Activated naive CD8-positive, alpha-beta T cell (primary cell): ENCODE results near the gene MEI1.
"Not testable (repeated sequence)": the region's sequence is repeated elsewhere in the genome, so short reads cannot be mapped to it uniquely, and the experiment has no call there.

Experiments used
- H3K27ac Mint-ChIP-seq: one replicate; pipeline ENCODE4 v1.8.0; 2021; ENCODE audit warnings: mixed read lengths
- H3K27me3 Mint-ChIP-seq: one replicate; pipeline ENCODE4 v1.8.0; 2021; ENCODE audit warnings: mixed read lengths
- H3K36me3 Mint-ChIP-seq: one replicate; pipeline ENCODE4 v1.8.0; 2021; ENCODE audit warnings: mixed read lengths
- H3K4me1 Mint-ChIP-seq: one replicate; pipeline ENCODE4 v1.8.0; 2021; ENCODE audit warnings: low read depth, mixed read lengths
- H3K4me3 Mint-ChIP-seq: one replicate; pipeline ENCODE4 v1.8.0; 2021; ENCODE audit warnings: mild to moderate bottlenecking, mixed read lengths
- H3K9me3 Mint-ChIP-seq: one replicate; pipeline ENCODE4 v1.8.0; 2021; ENCODE audit warnings: low read depth, mixed read lengths

The MEI1 gene, protein sequence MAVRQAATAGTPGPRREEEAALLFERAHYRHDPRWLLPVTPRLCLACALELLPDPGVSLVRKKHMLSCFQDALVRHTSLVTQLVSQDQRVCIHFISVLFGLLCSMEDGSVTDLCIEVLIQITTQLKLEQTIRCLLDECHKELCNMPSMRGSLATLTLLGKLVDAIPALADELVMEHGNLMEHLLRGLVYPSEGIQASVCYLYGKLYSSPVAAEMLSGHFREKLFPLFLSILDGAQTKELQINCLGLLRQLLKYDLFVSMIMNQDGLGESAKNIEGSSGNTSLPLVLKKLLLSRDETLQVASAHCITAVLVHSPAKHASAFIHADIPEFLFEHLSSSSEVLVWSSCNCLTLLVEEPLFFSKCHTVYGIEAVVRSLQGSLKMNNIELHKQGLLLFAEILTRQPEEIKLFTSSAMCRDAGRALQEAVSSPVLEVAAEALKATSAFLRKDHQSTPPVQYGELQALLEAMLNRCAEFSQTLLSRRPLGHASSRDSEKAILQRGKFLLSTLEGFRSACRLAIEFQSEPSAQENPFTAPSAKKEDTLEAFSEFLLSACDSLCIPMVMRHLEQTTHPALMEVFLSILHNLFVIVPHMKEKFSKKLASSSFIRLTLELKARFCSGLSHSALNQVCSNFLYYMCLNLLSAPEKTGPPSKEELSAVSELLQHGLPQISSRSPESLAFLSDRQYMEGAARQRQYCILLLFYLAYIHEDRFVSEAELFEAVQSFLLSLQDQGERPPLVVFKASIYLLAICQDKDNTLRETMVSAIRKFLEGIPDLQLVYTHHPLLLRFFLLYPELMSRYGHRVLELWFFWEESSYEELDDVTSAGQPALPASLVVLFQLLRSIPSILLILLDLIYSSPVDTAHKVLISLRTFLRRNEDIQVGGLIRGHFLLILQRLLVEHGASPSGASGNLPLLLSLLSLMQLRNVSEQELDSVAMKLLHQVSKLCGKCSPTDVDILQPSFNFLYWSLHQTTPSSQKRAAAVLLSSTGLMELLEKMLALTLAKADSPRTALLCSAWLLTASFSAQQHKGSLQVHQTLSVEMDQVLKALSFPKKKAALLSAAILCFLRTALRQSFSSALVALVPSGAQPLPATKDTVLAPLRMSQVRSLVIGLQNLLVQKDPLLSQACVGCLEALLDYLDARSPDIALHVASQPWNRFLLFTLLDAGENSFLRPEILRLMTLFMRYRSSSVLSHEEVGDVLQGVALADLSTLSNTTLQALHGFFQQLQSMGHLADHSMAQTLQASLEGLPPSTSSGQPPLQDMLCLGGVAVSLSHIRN

DNA sequence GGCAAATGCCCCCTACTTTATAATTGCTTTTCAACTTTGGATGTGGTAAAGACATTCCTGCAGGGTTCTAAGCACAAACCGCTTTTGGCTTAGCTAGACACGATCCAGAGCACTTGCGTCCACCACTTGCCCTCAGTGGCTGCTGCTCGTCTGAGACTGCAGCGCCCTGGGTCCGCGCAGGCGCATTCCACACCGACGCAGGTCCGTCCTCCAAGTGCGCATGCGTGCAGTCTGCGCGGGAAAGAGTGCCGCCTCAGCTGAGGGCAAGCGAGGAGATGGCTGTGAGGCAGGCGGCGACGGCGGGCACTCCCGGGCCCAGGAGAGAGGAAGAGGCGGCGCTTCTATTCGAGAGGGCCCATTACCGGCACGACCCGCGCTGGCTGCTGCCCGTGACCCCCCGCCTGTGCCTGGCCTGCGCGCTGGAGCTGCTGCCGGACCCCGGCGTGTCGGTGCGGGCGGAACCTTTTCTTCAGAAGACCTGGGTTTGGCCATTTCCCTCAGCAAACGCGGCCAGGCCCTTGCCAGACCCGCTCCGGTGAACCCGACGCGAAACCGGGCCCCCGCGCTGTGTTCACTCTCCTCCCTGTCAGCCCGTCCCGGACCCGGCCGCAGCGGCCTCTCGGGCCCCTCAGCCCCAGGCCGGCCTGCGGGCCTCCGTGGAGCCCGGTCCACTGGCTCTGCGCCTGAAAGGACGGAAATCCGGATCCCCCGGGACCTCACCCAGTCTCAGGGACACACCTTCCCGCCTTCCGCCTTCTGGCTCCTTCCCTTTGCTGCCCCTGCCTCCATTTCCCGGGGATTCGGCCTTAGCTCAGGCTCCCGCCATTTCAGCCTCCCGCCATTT is at the start of gene MEI1:
MEI1 (plus strand) TSS at position 240 of the 844 bp plus-strand sequence; CDS start at position 276, 36 bp downstream.
- Mint-ChIP-seq H3K9me3 (no peaks in the 10 kb centered on the region), H3K27ac (peak within 1 kb of the TSS; percentile 91)

DNA sequence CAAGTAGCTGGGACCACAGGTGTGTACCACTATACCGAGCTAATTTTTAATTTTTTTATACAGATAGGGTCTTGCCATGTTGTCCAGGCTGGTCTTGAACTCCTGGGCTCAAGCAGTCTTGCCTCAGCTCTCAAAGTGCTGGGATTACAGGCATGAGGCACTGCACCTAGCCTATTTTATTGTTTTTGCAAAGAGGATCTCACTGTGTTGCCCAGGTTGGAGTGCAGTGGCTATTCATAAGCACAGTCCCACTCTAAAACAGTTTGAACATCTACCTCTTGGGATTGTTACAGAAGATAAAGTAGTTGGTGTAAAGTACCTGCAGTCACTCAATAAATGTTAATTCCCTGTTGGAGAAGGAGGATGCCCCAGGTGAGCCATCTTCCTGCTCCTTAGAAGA is 49.1 kb upstream of the MEI1 start:
- Mint-ChIP-seq H3K27ac (peak overlapping the region; percentile 22), H3K36me3 (no peaks in the 10 kb centered on the region), H3K4me3 (no peak overlapping the region), H3K4me1 (peaks cover 14% of the 10 kb centered on the region), H3K27me3 (no peaks in the 10 kb centered on the region), H3K9me3 (no peaks in the 10 kb centered on the region)

More for the DNA sequence above, at the start of gene MEI1:
- Mint-ChIP-seq H3K4me1 (peaks cover 8% of the 10 kb centered on the region), H3K36me3 (peaks cover 3% of the 10 kb centered on the region), H3K4me3 (peak within 1 kb of the TSS; percentile 82), H3K27me3 (no peaks in the 10 kb centered on the region)

DNA sequence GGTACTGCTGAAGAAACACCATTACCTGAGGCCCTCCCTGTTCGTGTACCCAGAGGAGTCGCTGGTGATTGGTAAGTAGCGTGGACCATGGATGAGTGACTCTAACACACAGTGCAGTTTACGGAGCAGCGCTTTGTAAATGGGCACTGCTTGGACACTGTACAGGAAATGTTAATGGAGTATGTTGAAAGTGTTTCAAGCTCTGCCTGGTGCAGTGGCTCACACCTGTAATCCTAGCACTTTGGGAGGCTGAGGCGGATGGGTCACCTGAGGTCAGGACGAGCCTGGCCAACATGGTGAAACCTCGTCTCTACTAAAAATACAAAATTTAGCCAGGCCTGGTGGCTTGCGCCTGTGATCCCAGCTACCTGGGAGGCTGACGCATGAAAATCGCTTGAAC is 48.5 kb upstream of the MEI1 start:
- H3K36me3 Mint-ChIP-seq, result no peaks in the 10 kb centered on the region
- H3K4me3 Mint-ChIP-seq, result no peak overlapping the region
- H3K4me1 Mint-ChIP-seq, result peaks cover 14% of the 10 kb centered on the region
- H3K27me3 Mint-ChIP-seq, result no peaks in the 10 kb centered on the region
- H3K27ac Mint-ChIP-seq, result no peak overlapping the region
- H3K9me3 Mint-ChIP-seq, result no peaks in the 10 kb centered on the region

DNA sequence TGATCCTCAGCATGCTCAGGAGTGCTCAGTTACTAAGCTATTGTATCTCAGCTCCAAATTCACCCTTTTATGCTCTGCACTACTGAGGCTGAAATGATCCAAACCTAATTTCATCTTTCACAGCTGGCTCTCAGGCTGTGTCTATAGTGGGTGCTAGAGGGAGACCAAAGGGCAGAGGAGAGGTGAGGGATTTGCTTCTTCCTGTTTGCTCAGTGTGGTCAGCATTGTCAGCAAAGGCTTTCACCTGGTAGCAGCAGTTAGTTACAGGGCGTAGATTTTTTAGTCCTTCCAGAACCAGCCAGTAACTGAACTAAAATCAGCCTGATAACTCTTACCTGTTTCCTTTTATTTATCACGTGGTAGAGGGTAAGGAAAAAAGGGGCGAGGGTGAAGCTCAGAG is 45.0 kb upstream of the MEI1 start:
- no peaks in the 10 kb centered on the region for H3K36me3 Mint-ChIP-seq
- H3K27ac Mint-ChIP-seq, result peak overlapping the region; percentile 16
- no peak overlapping the region for H3K4me3 Mint-ChIP-seq
- no peaks in the 10 kb centered on the region for H3K27me3 Mint-ChIP-seq
- H3K9me3 Mint-ChIP-seq, result no peaks in the 10 kb centered on the region
- peaks cover 3% of the 10 kb centered on the region for H3K4me1 Mint-ChIP-seq

DNA sequence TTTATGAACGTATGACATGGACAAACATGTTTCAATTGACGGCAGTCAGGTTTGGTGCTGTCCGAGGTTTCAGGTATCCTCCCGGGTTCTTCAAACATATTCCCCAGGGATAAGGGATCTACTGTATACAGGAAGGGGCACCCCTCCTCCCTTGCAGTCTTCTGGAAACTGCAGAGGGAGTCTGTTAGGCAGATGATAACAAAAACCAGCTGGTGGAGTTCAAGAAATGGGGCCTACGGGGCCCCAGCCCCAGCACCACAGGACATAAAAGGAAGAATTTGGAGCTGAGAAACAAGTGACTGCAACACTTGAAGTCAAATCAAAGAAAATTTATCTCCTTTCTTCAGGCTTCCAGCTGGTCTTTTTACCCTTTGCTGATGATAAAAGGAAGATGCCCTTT is 42.7 kb upstream of the MEI1 start:
- Mint-ChIP-seq H3K36me3 (no peaks in the 10 kb centered on the region), H3K4me3 (no peak overlapping the region)

DNA sequence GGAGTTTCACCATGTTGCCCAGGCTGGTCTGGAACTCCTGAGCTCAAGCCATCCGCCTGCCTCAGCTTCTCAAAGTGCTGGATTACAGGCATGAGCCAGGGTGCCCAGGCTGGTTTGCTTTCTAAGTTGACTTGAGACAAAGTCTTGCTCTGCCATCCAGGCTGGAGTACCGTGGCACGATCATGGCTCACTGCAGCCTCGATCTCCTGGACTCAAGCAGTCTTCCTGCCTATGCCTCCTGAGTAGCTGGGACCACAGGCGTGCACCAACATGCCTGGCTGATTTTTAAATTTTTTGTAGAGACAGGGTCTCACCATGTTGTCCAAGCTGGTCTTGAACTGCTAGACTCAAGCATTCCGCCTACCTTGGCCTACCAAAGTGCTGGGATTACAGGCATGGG is 41.6 kb upstream of the MEI1 start:
- Mint-ChIP-seq H3K27me3 (no peaks in the 10 kb centered on the region), H3K4me1 (no peaks in the 10 kb centered on the region), H3K27ac (no peak overlapping the region), H3K36me3 (no peaks in the 10 kb centered on the region), H3K4me3 (no peak overlapping the region), H3K9me3 (no peaks in the 10 kb centered on the region)

More for the DNA sequence above, 42.7 kb upstream of the MEI1 start:
- Mint-ChIP-seq H3K9me3 (no peaks in the 10 kb centered on the region), H3K27ac (no peak overlapping the region), H3K27me3 (no peaks in the 10 kb centered on the region), H3K4me1 (no peaks in the 10 kb centered on the region)

DNA sequence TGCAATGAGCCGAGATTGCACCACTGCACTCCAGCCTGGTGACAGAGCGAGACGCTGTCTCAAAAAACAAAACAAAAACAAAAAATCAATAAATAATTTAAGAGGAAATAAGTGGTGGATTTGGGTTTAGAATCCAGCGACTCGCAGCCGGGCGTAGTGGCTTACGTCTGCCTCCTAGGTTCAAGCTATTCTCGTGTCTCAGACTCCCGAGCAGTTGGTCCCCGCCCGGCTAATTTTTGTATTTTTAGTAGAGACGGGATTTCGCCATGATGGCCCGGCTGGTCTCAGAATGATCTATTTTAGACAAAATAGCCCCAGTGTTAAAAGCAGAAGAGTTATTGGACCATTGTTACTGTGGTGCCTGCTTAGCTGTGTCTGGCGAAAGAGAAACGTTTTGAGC is 40.4 kb upstream of the MEI1 start:
- Mint-ChIP-seq H3K36me3 (no peaks in the 10 kb centered on the region), H3K4me1 (no peaks in the 10 kb centered on the region), H3K9me3 (no peaks in the 10 kb centered on the region), H3K27ac (no peak overlapping the region), H3K4me3 (no peak overlapping the region), H3K27me3 (no peaks in the 10 kb centered on the region)

DNA sequence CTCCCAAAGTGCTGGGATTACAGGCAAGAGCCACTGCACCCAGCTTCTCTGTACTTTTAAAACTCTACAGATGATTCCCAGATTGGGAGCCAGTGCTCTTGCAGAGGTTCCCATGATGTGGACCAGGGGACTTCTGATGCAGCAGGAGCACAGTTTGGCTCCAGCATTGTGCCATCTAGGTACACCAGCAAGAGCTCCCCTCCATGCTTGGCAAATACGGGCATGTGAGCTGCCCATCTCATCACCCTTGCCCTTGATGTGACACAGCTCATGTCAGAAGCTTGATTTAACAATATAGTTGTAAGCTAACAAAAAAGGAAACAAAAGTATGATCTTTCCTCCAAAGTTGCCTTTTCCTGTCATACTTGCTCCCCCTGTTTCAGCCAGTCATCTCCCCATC is 39.4 kb upstream of the MEI1 start:
- no peak overlapping the region for H3K4me3 Mint-ChIP-seq

DNA sequence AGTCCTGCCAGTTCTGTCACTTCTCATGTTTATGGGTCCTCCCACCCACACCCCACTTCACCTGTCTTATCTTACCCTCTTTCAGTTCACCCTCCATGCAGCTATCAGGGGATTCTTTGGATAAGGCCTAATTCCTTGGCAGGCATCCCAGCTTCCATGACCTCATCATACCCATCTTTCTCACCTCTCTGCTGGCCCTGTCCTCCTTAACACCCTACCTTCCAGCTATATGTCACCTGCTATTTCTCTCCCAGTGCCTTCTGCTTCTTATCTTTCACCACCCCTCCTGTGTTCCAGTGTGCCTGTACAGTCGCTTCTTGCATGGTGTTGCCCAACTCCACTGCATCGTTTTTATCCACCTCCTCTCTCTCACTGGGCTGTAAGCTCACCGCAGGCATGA is 38.9 kb upstream of the MEI1 start:
- H3K27ac Mint-ChIP-seq, result peak overlapping the region; percentile 23
- no peaks in the 10 kb centered on the region for H3K9me3 Mint-ChIP-seq
- H3K36me3 Mint-ChIP-seq, result no peaks in the 10 kb centered on the region

More for the DNA sequence above, 39.4 kb upstream of the MEI1 start:
- Mint-ChIP-seq H3K36me3 (no peaks in the 10 kb centered on the region), H3K27ac (peak overlapping the region; percentile 23), H3K4me1 (no peaks in the 10 kb centered on the region), H3K27me3 (no peaks in the 10 kb centered on the region), H3K9me3 (no peaks in the 10 kb centered on the region)

DNA sequence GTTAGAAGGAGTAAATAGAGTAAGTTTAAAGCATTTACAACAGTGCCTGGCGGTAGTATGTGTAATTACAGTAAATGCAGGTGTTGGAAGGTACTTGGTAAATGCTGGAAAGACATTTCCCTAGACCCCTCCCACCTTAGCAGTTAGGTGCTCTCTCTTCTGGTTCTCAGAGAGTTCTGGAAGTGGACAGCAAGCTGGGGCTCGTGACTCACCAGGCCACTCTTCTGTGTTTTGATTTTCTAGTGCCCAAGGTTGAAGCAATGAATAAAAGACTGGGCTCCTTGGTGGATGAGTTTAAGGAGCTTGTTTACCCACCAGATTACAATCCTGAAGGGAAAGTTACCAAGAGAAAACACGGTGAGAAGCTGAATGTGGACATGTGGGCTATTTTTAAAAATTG is 38.2 kb upstream of the MEI1 start:
- Mint-ChIP-seq H3K4me3 (no peak overlapping the region), H3K36me3 (no peaks in the 10 kb centered on the region), H3K27me3 (no peaks in the 10 kb centered on the region), H3K4me1 (no peaks in the 10 kb centered on the region), H3K27ac (peak overlapping the region; percentile 16), H3K9me3 (no peaks in the 10 kb centered on the region)

More for the DNA sequence above, 38.9 kb upstream of the MEI1 start:
- no peak overlapping the region for H3K4me3 Mint-ChIP-seq
- no peaks in the 10 kb centered on the region for H3K27me3 Mint-ChIP-seq
- H3K4me1 Mint-ChIP-seq, result no peaks in the 10 kb centered on the region

DNA sequence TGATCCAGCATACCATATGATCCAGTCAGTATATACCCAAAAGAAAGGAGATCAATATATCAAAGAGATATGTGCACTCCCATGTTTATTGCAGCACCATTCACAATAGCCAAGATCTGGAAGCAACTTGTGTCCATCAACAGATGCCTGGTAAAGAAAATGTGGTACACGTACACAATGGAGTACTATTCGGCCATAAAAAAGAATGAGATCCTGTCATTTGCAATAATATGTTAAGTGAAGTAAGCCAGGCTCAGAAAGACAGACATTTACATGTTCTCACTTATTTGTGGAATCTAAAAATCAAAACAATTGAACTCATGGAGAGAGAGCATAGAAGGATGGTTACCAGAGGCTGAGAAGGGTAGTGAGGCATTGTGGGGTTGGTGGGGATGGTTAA is 37.6 kb upstream of the MEI1 start:
- Mint-ChIP-seq H3K27ac (peak overlapping the region; percentile 41), H3K36me3 (no peaks in the 10 kb centered on the region), H3K27me3 (no peaks in the 10 kb centered on the region), H3K4me3 (no peak overlapping the region), H3K4me1 (peaks cover 4% of the 10 kb centered on the region), H3K9me3 (no peaks in the 10 kb centered on the region)

DNA sequence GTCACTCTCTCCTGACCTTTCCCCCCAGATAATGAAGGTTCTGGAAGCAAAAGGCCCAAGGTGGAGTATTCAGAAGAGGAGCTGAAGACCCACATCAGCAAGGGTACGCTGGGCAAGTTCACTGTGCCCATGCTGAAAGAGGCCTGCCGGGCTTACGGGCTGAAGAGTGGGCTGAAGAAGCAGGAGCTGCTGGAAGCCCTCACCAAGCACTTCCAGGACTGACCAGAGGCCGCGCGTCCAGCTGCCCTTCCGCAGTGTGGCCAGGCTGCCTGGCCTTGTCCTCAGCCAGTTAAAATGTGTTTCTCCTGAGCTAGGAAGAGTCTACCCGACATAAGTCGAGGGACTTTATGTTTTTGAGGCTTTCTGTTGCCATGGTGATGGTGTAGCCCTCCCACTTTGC is 35.7 kb upstream of the MEI1 start:
- peaks cover 12% of the 10 kb centered on the region for H3K4me1 Mint-ChIP-seq
- H3K9me3 Mint-ChIP-seq, H3K36me3 Mint-ChIP-seq, H3K27me3 Mint-ChIP-seq, H3K4me3 Mint-ChIP-seq: not testable (repeated sequence)
- peak overlapping the region; percentile 28 for H3K27ac Mint-ChIP-seq

DNA sequence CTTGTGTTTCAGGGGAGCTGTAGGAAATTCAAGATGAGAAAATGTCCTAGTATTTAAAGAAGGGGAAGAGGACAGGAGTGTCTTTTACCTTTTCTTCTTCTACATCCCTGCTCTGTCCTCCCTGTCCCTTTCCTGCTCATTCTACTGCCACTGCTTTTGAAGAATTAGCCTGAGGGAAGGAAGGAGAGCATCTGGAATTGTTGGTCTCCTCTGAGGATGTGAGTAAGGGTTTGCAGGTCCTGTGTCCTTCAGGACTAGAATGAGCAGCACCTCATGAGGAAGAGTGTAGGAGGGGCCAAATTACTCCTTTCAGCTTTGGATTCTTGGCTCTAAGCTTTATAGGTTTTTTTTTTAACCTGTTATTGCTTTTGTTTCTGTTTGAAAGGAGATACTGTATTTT is 34.8 kb upstream of the MEI1 start:
- H3K27me3 Mint-ChIP-seq, result no peaks in the 10 kb centered on the region
- peaks cover 15% of the 10 kb centered on the region for H3K4me1 Mint-ChIP-seq
- no peaks in the 10 kb centered on the region for H3K9me3 Mint-ChIP-seq
- no peaks in the 10 kb centered on the region for H3K36me3 Mint-ChIP-seq
- H3K4me3 Mint-ChIP-seq, result no peak overlapping the region
- peak overlapping the region; percentile 28 for H3K27ac Mint-ChIP-seq

DNA sequence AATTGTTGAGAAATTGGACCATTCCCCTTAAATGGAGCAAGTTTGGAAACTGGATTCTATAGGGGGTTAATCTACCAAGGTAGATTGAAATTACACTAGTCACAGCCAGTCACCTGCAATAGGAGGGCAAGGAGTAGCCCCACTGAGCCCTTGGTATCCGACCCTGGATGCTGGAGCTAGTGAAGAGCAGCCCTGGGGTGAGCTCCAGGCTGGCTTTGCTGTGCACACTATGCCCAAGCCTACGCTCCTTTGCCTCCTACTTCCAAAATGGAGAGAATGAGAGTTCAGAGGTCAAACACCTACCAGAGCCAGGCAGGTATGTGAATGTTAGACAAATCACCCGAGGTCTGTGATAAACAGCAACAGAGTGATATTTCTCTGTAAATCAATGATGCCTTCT is 34.4 kb upstream of the MEI1 start:
- peak overlapping the region; percentile 28 for H3K27ac Mint-ChIP-seq
- H3K27me3 Mint-ChIP-seq, result no peaks in the 10 kb centered on the region
- H3K36me3 Mint-ChIP-seq, result no peaks in the 10 kb centered on the region

More for the DNA sequence above, 34.4 kb upstream of the MEI1 start:
- Mint-ChIP-seq H3K9me3 (no peaks in the 10 kb centered on the region), H3K4me3 (no peak overlapping the region), H3K4me1 (peaks cover 15% of the 10 kb centered on the region)
